CD4-positive, alpha-beta T cell treated with Interleukin-21 for 1 hour (primary cell): ENCODE measurements around the gene NDEL1.

ENCODE experiments used
- DNase-seq: peaks from one replicate; pipeline ENCODE4 v3.0.0-alpha.2; 2020

Gene NDEL1

DNA sequence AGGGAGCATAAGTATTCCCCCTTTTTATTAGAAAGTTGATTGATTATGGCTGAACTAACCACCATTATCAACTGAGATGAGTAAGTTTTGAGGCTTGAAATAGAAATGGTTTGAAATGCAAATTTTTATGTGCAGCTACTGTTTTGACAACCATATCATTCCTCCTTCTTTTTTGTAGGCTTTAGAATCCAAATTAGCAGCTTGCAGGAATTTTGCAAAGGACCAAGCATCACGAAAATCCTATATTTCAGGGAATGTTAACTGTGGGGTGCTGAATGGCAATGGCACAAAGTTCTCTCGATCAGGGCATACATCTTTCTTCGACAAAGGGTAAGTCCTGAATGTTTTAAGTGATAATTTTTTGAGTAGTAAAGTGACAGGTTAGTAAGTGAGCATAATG is 24.1 kb downstream of the NDEL1 start:
- no peak for DNase-seq

- DNase-seq: no peak
Measured at GRCh38 chr17:8462564-8462963, 26.9 kb downstream of the NDEL1 start.

- DNase-seq: no peak
Measured at GRCh38 chr17:8463099-8463498, 27.4 kb downstream of the NDEL1 start.

- DNase-seq: no peak
Measured at GRCh38 chr17:8464941-8465340, 29.3 kb downstream of the NDEL1 start.

DNA sequence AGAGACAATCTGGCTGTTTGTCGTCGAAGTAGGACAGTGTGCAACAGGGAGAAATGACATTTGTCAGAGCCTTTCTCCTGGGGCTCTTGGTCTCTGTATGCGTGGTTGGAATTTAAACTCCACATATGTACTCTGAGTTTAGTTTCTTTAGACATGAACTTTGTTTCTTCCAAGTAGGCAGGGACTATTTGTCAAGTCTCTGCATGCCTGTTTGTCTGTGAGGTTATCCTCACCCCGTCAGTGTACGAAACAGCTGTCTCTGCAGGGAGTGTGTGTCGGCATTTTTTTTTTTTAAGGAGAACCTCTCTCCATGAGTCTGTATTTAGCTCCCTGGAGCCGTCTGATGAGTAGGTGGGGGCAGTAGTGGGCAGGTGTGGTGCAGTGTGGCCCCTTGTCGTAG is 29.7 kb downstream of the NDEL1 start:
- DNase-seq: no peak

DNA sequence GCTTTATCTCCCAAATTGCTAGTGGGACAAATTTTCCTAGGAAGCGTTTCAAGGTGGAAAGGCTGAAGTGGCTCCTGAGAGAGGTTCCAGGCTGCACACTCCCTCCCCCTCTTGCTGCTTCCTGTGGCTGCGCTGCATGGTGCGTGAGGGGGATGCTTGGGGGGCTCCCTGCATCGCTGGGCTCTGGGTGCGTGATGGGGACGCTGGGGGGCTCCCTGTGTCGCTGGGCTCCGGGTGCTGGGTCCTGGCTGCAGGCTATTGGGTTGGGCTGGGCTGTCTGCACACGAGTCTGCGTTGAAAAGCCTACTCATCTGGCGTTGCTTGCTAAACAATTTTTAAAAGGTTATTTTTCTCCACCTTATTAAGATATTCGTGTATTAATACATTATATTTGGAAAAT is 30.1 kb downstream of the NDEL1 start:
- DNase-seq: no peak

DNA sequence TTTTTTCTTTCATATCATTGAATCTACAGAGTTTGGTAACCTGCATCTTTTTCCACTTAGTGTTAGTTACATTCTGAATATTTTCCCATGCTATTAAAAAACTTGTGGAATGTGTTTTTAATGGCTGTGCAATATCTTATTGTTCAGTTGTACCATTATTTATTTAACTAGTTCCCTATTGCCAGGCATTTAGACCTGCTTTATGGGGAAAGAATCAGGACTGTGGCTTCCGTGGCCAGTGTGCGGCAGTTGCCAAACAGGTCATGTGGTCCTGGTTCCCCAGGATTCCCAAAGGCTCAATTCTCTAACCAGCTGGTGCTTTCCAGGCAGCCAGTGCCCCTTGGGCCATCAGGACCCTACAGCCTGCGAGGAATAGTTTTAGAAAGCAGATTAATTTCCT is 30.8 kb downstream of the NDEL1 start:
- no peak for DNase-seq

GRCh38 chr17:8466873-8467272 is 31.2 kb downstream of the NDEL1 start:
- no peak for DNase-seq

- DNase-seq: no peak
Measured at GRCh38 chr17:8467527-8467926, 31.8 kb downstream of the NDEL1 start.

DNA sequence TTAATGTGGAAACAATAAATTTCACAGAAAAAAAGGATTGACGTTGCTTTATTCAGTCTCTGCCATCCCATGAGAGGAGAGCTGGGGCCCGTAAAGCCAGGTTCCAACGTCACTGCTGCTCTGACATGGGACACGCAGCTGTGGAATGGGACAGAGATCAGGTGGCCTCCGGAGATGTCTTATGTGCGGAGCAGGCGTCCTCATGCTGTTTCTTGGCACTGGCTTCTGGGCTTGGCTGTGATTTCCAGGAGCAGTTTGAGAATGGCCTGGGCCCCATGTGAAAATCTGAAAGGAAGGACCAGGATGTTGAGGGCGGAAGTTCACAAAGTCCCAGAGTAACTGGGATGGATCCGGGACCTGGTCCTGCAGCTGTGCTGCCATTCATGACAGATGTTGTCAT is 32.4 kb downstream of the NDEL1 start:
- DNase-seq: no peak

DNA sequence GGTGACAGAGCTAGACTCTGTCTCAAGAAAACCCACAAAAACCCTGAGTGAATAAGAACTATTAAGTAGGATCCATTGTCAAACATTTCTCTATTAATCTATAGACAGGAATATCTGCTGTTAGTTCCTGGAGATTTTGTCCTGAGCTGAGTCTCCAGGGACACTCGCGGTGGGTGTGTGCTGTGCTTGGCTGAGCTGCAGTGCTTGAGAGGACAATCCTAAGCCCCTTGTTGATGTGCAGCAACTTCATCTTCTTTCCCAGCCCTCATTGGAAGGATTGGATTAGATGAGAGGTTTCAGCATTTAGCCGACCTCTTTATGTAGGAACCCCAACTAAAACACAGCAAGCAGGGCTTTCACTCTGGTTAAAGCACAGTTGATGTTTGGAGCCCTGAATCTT is 33.3 kb downstream of the NDEL1 start:
- no peak for DNase-seq

- no peak for DNase-seq
Measured at GRCh38 chr17:8469964-8470363, 34.3 kb downstream of the NDEL1 start.

DNA sequence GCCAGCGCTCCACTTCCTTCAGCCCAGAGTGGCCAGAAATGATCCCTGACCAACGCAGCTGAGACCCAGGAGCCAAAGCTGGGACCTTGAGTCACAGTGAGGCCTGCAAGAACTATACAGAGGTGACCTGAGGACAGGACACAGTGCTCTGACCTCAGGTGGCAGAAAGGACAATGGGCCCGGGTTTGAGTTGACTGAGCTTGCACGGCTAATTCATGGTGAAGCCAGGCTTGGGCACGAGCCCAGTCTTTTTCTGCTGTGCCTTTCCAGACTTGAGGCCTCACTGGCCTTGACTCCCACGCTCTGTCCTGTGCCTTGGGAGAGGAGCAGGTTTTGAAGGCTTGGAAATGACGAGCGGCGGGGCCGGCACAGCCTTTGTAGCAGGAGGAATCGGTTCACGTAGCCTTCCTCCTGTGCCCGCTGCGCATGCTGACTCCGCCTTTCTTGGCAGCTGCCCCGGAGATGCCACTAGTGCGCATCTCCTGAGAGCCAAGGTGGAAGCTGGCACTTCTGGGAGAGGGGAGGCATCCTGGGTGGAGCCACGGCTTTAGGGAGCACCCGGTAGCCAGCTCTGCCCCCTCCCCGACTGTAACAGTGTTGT is 34.9 kb downstream of the NDEL1 start:
- DNase-seq: no peak

GRCh38 chr17:8472663-8473062 is 37.0 kb downstream of the NDEL1 start:
- no peak for DNase-seq

GRCh38 chr17:8473451-8474192 is 37.9 kb downstream of the NDEL1 start:
- DNase-seq: no peak

DNA sequence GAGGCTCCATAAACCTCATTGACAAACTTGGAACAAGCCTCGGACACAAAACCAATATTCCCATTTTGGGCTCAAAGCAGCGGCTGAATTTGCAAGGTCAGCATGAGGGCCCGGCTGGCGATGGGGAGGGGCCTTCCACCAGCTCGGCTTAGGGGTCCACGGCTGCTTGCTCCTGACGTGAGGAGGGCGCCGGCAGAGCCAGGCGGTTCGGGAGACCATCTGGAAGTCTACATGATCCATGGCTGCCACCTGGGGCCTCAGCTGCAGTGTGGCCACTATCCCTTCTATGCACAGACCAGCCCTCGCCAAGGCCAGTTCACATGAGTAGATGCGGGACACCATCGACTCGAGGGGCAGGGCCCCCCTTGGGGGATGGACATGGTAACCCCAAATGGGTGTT is 39.1 kb downstream of the NDEL1 start:
- DNase-seq: no peak

DNA sequence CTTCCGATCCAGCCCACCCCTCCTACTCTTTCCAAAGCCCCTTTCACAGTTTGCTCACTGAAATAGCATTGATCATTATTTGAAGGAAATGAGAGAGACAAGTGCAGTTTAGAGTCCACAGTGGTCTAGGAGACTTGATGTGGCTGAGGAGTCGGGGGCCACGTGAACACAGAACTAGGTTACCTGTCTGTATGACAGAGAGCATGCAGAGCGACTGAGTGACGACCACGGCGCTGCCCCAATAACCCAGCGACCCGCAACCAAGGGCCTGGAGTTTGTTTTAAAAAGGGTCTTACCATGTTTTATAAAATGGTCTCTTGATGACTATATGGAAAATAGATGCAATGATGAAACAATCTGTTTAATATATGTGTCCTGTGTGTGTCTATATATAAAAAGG is 39.5 kb downstream of the NDEL1 start:
- no peak for DNase-seq

GRCh38 chr17:8475781-8476180 is 40.1 kb downstream of the NDEL1 start:
- DNase-seq: no peak

GRCh38 chr17:8476741-8477140 is 41.1 kb downstream of the NDEL1 start:
- no peak for DNase-seq

GRCh38 chr17:8477171-8477570 is 41.5 kb downstream of the NDEL1 start:
- no peak for DNase-seq

- DNase-seq: no peak
Measured at GRCh38 chr17:8477715-8478441, 42.2 kb downstream of the NDEL1 start.

GRCh38 chr17:8479431-8479947 is 43.8 kb downstream of the NDEL1 start:
- DNase-seq: no peak

DNA sequence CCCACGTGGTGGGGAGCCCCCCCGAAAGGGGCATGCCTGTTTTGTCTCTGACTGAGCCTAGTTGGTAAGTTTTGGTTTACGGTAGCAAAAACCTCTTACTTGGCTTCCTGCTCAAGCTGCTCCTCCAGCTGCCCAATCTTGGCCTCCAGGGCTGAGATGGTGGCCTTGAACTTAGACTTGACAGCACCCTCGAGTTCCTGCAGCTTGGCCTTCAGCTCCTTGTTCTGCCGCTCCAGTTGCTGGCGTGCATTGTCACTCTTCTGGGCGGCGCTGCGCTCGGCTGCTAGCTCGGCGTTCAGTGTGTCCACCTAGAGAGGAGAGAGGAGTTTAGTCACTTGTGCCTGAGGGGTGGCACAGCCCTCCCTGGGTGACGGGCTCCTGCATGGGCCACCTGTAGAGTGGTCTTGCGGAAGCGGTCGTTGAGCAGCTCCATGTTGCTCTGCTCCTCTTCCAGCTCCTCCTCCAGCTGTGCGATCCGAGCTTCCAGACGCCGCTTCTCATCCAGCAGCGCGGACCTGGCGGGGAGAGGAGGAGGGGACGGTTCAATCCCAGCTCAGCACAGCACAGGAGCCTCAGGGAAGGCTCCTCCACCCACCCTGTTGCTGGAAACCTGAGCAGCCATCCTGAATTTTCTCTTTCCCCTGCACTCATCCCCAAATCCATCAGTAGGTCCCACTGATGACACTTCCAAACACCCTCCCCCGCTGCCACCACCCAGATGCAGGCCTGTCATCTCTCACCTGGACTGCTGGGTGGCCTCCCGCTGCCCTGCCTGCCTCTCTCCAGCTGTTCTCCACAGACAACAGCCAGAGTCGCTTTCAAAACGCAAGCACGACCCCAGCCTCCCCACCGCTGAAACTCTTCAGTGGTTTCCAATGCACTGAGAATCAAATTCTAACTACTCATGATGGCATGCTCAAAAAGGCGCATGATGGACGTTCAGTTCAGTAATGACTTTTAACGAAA is 44.6 kb downstream of the NDEL1 start:
- no peak for DNase-seq
